K562 (cell line): ENCODE results near the gene METTL25B. TPM values are rescaled to one million over a fixed set of nuclear protein-coding genes. Genes with fewer than 3 reads are reported as not detected.
A peak's percentile ranks its signal among the peaks of the same experiment; 100 is the strongest.

Experiments used
- AFF4 ChIP-seq: sonication (generic); formaldehyde crosslinking; IDR thresholded peaks from 2 replicates; pipeline ENCODE4 v1.8.0; 2023; ENCODE audit warnings: mild to moderate bottlenecking, missing genetic modification reagents
- ARNT ChIP-seq, 2 experiments: fragments of 450-650 bp; IDR thresholded peaks; 2 replicates each; pipeline ENCODE4 v1.6.1; 2016; ENCODE audit warnings: mild to moderate bottlenecking in 1 of 2
- COPS2 ChIP-seq: fragments of 450-650 bp; conservative IDR thresholded peaks from 2 replicates; pipeline ENCODE4 v1.6.1; 2016; ENCODE audit warnings: mild to moderate bottlenecking, moderate library complexity
- FOXJ2 ChIP-seq: fragments of 200-800 bp; sonication (Bioruptor generic); IDR thresholded peaks from 2 replicates; pipeline ENCODE4 v1.6.1; 2016; ENCODE audit warnings: missing genetic modification characterization, missing compliant biosample characterization
- FOXK1 ChIP-seq: sonication (generic); formaldehyde crosslinking; IDR thresholded peaks from 2 replicates; pipeline ENCODE4 v1.8.0; 2022; ENCODE audit warnings: missing genetic modification reagents, mild to moderate bottlenecking, borderline replicate concordance
- GABPB2 ChIP-seq: fragments of 250-450 bp; sonication (Bioruptor Pico); conservative IDR thresholded peaks from 2 replicates; pipeline ENCODE4 v1.5.1; 2021; ENCODE audit warnings: mild to moderate bottlenecking
- HDGF ChIP-seq: fragments of 450-650 bp; IDR thresholded peaks from 2 replicates; pipeline ENCODE4 v1.6.1; 2016
- KHSRP ChIP-seq: fragments of 450-650 bp; IDR thresholded peaks from 2 replicates; pipeline ENCODE4 v1.6.1; 2017
- KLF6 ChIP-seq: fragments of 250-450 bp; sonication (Bioruptor Pico); IDR thresholded peaks from 2 replicates; pipeline ENCODE4 v1.4.0; 2020; ENCODE audit warnings: mild to moderate bottlenecking, moderate library complexity, borderline replicate concordance
- RBM17 ChIP-seq: fragments of 200-400 bp; formaldehyde crosslinking; IDR thresholded peaks from 2 replicates; pipeline ENCODE4 v1.6.1; 2017; ENCODE audit warnings: low read depth, mild to moderate bottlenecking, low read length, borderline replicate concordance
- THAP7 ChIP-seq: fragments of 250-450 bp; sonication (Bioruptor Pico); IDR thresholded peaks from 2 replicates; pipeline ENCODE4 v1.5.0; 2021
- U2AF1 ChIP-seq: fragments of 200-400 bp; formaldehyde crosslinking; optimal IDR thresholded peaks from 2 replicates; pipeline ENCODE3; 2017; ENCODE audit warnings: mild to moderate bottlenecking, low read depth, low read length, moderate library complexity
- ZNF384 ChIP-seq: IDR thresholded peaks from 2 replicates; pipeline ENCODE4 v1.6.1; 2012; ENCODE audit warnings: low read depth, low read length, improper control_type of control experiment
- ZNF57 ChIP-seq: fragments of 450-650 bp; formaldehyde crosslinking; IDR thresholded peaks from 2 replicates; pipeline ENCODE4 v1.4.0; 2020; ENCODE audit warnings: mild to moderate bottlenecking, moderate library complexity
- polyA plus RNA-seq, 8 experiments: library from polyadenylated mRNA; depleted of rRNA in 4 of 8; stranded (reverse) in 5 of 8; unstranded in 3 of 8; fragments of >200 nt; fragmentation: Nextera tagmentation in 2 of 8; fragmentation: Illumina TruSeq in 1 of 8; extraction: Ambion mirVana in 2 of 8; extraction: Trizol in 1 of 8; gene quantifications; 2 replicates each; pipeline versions ENCODE4 v1.2.1 to v1.2.3, GENCODE V29; 2011 to 2014; ENCODE audit warnings: inconsistent platforms in 1 of 8, missing spikeins in 1 of 8
- total RNA-seq, 7 experiments: library from RNA; depleted of rRNA in 6 of 7; stranded (reverse); fragments of >200 nt in 6 of 7; fragmentation: Illumina TruSeq in 2 of 7; extraction: Trizol in 2 of 7; gene quantifications; 2 replicates each; pipeline versions ENCODE4 v1.2.1 to v1.2.3, GENCODE V29; 2011 to 2021; ENCODE audit warnings: low replicate concordance in 1 of 7
- TF ChIP-seq, protein P1 (sequence below): fragments of 250-450 bp; sonication (Bioruptor Pico); IDR thresholded peaks from 2 replicates; pipeline ENCODE4 v1.4.0; 2020
- TF ChIP-seq, protein P2 (sequence below): fragments of 450-650 bp; formaldehyde crosslinking; IDR thresholded peaks from 2 replicates; pipeline ENCODE4 v1.4.0; 2020; ENCODE audit warnings: mild to moderate bottlenecking, mixed read lengths

METTL25B gene
- total and polyA plus RNA-seq, 9 of the 15 experiments (the other 6 are each of a cell fraction or from before 2014, with no cell fraction given), result 7.7 to 48.3 (median 33.1) TPM

- TF ChIP-seq KLF6 (CRISPR knock-in tag), result no peak
- TF ChIP-seq U2AF1, result no peak
- TF ChIP-seq, protein P1, sequence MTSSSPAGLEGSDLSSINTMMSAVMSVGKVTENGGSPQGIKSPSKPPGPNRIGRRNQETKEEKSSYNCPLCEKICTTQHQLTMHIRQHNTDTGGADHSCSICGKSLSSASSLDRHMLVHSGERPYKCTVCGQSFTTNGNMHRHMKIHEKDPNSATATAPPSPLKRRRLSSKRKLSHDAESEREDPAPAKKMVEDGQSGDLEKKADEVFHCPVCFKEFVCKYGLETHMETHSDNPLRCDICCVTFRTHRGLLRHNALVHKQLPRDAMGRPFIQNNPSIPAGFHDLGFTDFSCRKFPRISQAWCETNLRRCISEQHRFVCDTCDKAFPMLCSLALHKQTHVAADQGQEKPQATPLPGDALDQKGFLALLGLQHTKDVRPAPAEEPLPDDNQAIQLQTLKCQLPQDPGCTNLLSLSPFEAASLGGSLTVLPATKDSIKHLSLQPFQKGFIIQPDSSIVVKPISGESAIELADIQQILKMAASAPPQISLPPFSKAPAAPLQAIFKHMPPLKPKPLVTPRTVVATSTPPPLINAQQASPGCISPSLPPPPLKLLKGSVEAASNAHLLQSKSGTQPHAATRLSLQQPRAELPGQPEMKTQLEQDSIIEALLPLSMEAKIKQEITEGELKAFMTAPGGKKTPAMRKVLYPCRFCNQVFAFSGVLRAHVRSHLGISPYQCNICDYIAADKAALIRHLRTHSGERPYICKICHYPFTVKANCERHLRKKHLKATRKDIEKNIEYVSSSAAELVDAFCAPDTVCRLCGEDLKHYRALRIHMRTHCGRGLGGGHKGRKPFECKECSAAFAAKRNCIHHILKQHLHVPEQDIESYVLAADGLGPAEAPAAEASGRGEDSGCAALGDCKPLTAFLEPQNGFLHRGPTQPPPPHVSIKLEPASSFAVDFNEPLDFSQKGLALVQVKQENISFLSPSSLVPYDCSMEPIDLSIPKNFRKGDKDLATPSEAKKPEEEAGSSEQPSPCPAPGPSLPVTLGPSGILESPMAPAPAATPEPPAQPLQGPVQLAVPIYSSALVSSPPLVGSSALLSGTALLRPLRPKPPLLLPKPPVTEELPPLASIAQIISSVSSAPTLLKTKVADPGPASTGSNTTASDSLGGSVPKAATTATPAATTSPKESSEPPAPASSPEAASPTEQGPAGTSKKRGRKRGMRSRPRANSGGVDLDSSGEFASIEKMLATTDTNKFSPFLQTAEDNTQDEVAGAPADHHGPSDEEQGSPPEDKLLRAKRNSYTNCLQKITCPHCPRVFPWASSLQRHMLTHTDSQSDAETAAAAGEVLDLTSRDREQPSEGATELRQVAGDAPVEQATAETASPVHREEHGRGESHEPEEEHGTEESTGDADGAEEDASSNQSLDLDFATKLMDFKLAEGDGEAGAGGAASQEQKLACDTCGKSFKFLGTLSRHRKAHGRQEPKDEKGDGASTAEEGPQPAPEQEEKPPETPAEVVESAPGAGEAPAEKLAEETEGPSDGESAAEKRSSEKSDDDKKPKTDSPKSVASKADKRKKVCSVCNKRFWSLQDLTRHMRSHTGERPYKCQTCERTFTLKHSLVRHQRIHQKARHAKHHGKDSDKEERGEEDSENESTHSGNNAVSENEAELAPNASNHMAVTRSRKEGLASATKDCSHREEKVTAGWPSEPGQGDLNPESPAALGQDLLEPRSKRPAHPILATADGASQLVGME (CRISPR knock-in tag), result peak; percentile 20; the same call in 1 of the 2 replicates
- no peak for TF ChIP-seq KHSRP
- TF ChIP-seq GABPB2 (CRISPR knock-in tag), result no peak
- TF ChIP-seq HDGF, result peak; percentile 70
- no peak; the same call in 1 of the 2 replicates for TF ChIP-seq ZNF384
- no peak for TF ChIP-seq COPS2
- TF ChIP-seq, protein P2, sequence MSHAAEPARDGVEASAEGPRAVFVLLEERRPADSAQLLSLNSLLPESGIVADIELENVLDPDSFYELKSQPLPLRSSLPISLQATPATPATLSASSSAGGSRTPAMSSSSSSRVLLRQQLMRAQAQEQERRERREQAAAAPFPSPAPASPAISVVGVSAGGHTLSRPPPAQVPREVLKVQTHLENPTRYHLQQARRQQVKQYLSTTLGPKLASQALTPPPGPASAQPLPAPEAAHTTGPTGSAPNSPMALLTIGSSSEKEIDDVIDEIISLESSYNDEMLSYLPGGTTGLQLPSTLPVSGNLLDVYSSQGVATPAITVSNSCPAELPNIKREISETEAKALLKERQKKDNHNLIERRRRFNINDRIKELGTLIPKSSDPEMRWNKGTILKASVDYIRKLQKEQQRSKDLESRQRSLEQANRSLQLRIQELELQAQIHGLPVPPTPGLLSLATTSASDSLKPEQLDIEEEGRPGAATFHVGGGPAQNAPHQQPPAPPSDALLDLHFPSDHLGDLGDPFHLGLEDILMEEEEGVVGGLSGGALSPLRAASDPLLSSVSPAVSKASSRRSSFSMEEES (CRISPR knock-in tag), result no peak
- TF ChIP-seq AFF4 (CRISPR knock-in tag), result no peak
- TF ChIP-seq RBM17, result no peak
- TF ChIP-seq FOXJ2 (tag), result no peak
- no peak for TF ChIP-seq FOXK1 (CRISPR knock-in tag)
- peak in 1 of 2 experiments; percentile 17; a peak in 1 of 4 replicates for TF ChIP-seq ARNT (IDR thresholded peaks at IDR 0.05)
- no peak for TF ChIP-seq ZNF57
- no peak for TF ChIP-seq THAP7 (CRISPR knock-in tag)
Observed at GRCh38 chr1:156726549-156727226, 1.6 kb upstream of the METTL25B start (continued).
